ENCODE measurements around the gene SLC25A29.

SLC25A29 gene

DNA sequence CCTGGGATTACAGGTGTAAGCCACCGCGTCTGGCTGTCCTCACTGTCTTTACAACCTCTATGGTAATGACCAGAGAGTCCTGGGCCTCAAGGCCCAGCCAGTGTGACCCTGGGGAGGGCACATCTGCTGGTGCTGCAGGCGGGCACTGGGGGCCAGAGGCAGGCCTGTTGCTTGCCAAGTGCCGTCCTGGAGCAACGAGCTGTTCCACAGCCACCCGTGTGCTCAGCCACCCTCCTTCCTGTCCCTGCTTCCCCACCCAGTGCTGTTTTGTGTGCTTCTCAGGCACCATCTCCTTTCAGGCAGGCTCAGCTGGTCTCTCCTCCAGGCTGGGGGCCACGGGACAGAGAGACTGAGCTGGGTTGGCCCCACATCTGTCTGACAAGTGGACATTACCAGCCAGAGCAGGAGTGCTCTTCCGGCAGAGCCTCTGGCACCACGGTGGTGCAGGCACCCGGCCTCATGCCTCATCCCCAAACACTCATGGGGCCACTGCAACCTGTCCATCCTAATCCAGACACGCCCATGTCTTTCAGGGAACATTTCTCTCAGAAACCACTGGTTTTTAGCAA is 25.9 kb upstream of the SLC25A29 start:
- no peak for DNase-seq (ENCODE audit: low spot score)
- in situ Hi-C loops (cut with MboI; ENCODE audit: low sequenced_read_pairs, unreplicated experiment): no loop called here
- TF ChIP-seq, protein P1, sequence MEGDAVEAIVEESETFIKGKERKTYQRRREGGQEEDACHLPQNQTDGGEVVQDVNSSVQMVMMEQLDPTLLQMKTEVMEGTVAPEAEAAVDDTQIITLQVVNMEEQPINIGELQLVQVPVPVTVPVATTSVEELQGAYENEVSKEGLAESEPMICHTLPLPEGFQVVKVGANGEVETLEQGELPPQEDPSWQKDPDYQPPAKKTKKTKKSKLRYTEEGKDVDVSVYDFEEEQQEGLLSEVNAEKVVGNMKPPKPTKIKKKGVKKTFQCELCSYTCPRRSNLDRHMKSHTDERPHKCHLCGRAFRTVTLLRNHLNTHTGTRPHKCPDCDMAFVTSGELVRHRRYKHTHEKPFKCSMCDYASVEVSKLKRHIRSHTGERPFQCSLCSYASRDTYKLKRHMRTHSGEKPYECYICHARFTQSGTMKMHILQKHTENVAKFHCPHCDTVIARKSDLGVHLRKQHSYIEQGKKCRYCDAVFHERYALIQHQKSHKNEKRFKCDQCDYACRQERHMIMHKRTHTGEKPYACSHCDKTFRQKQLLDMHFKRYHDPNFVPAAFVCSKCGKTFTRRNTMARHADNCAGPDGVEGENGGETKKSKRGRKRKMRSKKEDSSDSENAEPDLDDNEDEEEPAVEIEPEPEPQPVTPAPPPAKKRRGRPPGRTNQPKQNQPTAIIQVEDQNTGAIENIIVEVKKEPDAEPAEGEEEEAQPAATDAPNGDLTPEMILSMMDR (IDR thresholded peaks at IDR 0.05; ENCODE audit: borderline replicate concordance, control extremely low read depth, extremely low read depth, insufficient read depth, missing control alignments): no peak

DNA sequence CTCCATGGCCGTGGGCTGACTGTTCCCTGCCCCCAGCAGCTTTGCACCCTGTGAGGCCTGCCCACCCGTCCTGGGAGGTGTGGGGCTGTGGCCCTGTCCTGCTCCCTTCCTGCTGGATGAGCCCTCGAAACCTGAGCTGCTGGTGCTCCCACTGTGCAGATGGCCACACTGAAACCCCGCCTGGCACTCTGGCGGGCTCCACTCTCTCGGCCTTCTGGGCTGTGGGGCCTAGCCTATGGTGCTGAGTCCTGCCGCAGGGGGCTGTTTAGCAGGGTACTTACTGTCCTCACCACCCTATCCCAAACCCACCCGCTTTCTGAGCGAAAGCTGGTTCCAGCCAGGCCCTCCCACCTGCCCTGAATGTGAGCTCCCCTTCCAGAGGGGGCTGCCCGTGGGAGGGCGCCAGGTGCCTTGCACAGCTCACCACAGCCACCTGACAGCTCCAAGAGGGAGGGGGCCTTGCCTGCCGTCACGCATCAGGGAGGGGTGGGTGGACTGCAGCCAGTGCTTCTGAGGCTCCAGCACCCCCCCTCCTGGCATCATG is 24.2 kb upstream of the SLC25A29 start:
- DNase-seq (ENCODE audit: low spot score): no peak
- TF ChIP-seq, protein P1 (IDR thresholded peaks at IDR 0.05; ENCODE audit: borderline replicate concordance, control extremely low read depth, extremely low read depth, insufficient read depth, missing control alignments): no peak
- in situ Hi-C loops (cut with MboI; ENCODE audit: low sequenced_read_pairs, unreplicated experiment): no loop called here

DNA sequence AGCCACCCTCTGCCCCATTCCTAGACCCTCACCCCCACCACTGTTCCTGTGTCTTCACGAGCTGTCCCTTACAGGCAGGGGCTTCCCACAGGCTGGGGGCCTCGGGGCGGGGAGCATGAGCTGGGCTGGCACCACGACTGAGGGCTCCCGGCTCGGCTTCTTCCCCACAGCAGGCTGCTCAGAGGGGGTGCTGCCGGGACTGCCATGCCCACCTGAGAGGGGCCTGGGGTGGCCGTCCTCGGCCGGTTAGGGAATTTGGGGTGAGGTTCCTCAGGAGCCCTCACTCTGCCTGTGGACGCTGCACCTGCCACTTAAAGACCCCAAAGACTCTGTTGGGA is 23.7 kb upstream of the SLC25A29 start:
- TF ChIP-seq, protein P1 (IDR thresholded peaks at IDR 0.05; ENCODE audit: borderline replicate concordance, control extremely low read depth, extremely low read depth, insufficient read depth, missing control alignments): no peak

DNA sequence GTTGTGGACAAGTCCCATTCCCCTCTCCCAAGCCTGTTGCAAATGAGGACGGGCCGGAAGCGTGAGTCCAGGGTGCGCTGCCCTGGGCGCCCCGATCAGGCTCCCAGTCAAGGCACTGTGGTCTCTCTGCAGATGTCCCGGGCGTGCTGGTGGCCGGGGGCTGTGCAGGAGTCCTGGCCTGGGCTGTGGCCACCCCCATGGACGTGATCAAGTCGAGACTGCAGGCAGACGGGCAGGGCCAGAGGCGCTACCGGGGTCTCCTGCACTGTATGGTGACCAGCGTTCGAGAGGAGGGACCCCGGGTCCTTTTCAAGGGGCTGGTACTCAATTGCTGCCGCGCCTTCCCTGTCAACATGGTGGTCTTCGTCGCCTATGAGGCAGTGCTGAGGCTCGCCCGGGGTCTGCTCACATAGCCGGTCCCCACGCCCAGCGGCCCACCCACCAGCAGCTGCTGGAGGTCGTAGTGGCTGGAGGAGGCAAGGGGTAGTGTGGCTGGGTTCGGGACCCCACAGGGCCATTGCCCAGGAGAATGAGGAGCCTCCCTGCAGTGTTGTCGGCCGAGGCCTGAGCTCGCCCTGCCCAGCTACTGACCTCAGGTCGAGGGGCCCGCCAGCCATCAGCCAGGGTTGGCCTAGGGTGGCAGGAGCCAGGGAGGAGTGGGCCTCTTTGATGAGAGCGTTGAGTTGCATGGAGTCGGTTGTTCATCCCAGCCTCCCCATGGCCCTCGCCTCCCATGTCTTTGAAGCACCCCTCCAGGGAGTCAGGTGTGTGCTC is 23.2 kb upstream of the SLC25A29 start:
- no peak for DNase-seq (ENCODE audit: low spot score)
- in situ Hi-C loops (cut with MboI; ENCODE audit: low sequenced_read_pairs, unreplicated experiment): no loop called here
- TF ChIP-seq, protein P1 (IDR thresholded peaks at IDR 0.05; ENCODE audit: borderline replicate concordance, control extremely low read depth, extremely low read depth, insufficient read depth, missing control alignments): no peak

More for the DNA sequence above, 23.7 kb upstream of the SLC25A29 start:
- in situ Hi-C loops (cut with MboI; ENCODE audit: low sequenced_read_pairs, unreplicated experiment): no loop called here
- DNase-seq (ENCODE audit: low spot score): no peak

DNA sequence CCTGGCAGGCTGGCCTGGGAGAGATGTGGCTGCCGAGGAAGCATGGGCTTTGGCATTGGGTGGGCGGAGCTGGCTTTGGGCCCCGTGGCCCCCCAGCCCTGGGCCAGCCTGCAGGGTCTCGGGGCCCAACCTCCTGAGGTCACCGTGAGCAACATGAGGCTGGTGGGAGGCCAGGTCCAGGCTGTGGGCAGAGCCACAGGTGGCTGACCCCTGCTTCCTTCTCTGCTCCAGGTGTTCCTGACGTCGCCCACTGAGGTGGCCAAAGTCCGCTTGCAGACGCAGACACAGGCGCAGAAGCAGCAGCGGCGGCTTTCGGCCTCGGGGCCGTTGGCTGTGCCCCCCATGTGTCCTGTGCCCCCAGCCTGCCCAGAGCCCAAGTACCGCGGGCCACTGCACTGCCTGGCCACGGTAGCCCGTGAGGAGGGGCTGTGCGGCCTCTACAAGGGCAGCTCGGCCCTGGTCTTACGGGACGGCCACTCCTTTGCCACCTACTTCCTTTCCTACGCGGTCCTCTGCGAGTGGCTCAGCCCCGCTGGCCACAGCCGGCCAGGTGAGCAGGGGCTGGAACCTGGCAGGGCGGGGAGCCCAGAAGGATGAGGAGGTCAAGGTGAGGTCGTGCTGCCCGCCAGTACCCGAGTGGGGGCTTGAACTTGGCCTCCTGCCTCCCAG is 22.4 kb upstream of the SLC25A29 start:
- in situ Hi-C loops (cut with MboI; ENCODE audit: low sequenced_read_pairs, unreplicated experiment): no loop called here
- TF ChIP-seq, protein P1 (IDR thresholded peaks at IDR 0.05; ENCODE audit: borderline replicate concordance, control extremely low read depth, extremely low read depth, insufficient read depth, missing control alignments): no peak

DNA sequence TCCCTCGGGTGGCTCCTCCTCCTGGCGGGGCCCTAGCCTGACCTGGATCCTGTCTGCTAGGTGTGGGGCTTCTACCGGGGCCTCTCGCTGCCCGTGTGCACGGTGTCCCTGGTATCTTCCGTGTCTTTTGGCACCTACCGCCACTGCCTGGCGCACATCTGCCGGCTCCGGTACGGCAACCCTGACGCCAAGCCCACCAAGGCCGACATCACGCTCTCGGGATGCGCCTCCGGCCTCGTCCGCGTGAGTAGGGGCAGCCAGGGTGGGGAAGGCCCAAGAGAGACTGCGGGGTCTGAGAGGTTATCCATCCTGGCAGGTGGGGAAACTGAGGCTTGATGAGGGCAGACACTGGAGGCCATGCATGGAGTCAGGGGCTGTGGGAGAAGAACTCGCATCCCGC is 20.9 kb upstream of the SLC25A29 start:
- no peak for DNase-seq (ENCODE audit: low spot score)
- in situ Hi-C loops (cut with MboI; ENCODE audit: low sequenced_read_pairs, unreplicated experiment): no loop called here
- TF ChIP-seq, protein P1 (IDR thresholded peaks at IDR 0.05; ENCODE audit: borderline replicate concordance, control extremely low read depth, extremely low read depth, insufficient read depth, missing control alignments): no peak

More for the DNA sequence above, 22.4 kb upstream of the SLC25A29 start:
- DNase-seq (ENCODE audit: low spot score): no peak

Measured in GM13976 (cell line).